Osteoblast (primary cell): Measurements from ENCODE around the gene BCL2. TPM values are rescaled to one million over a fixed set of nuclear protein-coding genes. Genes with fewer than 3 reads are reported as not detected.
A peak's percentile ranks its signal among the peaks of the same experiment; 100 is the strongest.
"Not testable (repeated sequence)": the region's sequence is repeated elsewhere in the genome, so short reads cannot be mapped to it uniquely, and the experiment has no call there.

Source experiments
- DNase-seq: peaks from one replicate; pipeline ENCODE4 v3.0.0; 2011; ENCODE audit warnings: low spot score, mixed read lengths; ENCODE audit not compliant: insufficient read length; ENCODE audit errors: missing footprints
- H2AFZ ChIP-seq: 2 replicates; pipeline ENCODE4 v1.6.0; 2011; ENCODE audit warnings: mild to moderate bottlenecking, low read length
- H3K27ac ChIP-seq: 2 replicates; pipeline ENCODE4 v1.5.1; 2011; ENCODE audit warnings: mild to moderate bottlenecking, low read depth, low read length, moderate library complexity
- H3K27me3 ChIP-seq: 2 replicates; pipeline ENCODE4 v1.6.0; 2012; ENCODE audit warnings: mild to moderate bottlenecking, control low read depth, inconsistent platforms, low read length, moderate library complexity; ENCODE audit not compliant: insufficient read depth
- H3K36me3 ChIP-seq: 2 replicates; pipeline ENCODE4 v1.5.1; 2011; ENCODE audit warnings: mild to moderate bottlenecking, low read length, control low read depth, moderate library complexity; ENCODE audit not compliant: insufficient read depth
- H3K4me1 ChIP-seq: 2 replicates; pipeline ENCODE4 v1.5.1; 2011; ENCODE audit warnings: mild to moderate bottlenecking, low read length, control low read depth, moderate library complexity; ENCODE audit not compliant: insufficient read depth
- H3K4me2 ChIP-seq: 2 replicates; pipeline ENCODE4 v1.6.0; 2011; ENCODE audit warnings: mild to moderate bottlenecking, low read length; ENCODE audit not compliant: insufficient read depth
- H3K4me3 ChIP-seq: fragments of 200-600 bp; sonication (generic); 3 replicates; pipeline ENCODE4 v1.5.1; 2012; ENCODE audit warnings: mild to moderate bottlenecking, low read length, inconsistent platforms; ENCODE audit not compliant: insufficient read depth
- H3K79me2 ChIP-seq: 2 replicates; pipeline ENCODE4 v1.6.0; 2012; ENCODE audit warnings: mild to moderate bottlenecking, low read length, control low read depth, inconsistent platforms; ENCODE audit not compliant: insufficient read depth
- H3K9me3 ChIP-seq: 2 replicates; pipeline ENCODE4 v1.5.1; 2011; ENCODE audit warnings: low read depth, low read length, control low read depth
- H4K20me1 ChIP-seq: 2 replicates; pipeline ENCODE4 v1.6.0; 2012; ENCODE audit warnings: mild to moderate bottlenecking, low read length, control low read depth; ENCODE audit not compliant: insufficient read depth
- total RNA-seq: library from RNA; depleted of rRNA; stranded (reverse); fragments of >200 nt; gene quantifications from 2 replicates; pipeline ENCODE4 v1.2.3, GENCODE V29; 2012
- TF ChIP-seq, protein P1 (sequence below): IDR thresholded peaks from 2 replicates; pipeline ENCODE4 v1.5.1; 2011; ENCODE audit warnings: mild to moderate bottlenecking, low read depth, low read length, moderate library complexity; ENCODE audit errors: extremely low read depth

BCL2 gene
- total RNA-seq, 1 donor: 11.9 TPM

DNA sequence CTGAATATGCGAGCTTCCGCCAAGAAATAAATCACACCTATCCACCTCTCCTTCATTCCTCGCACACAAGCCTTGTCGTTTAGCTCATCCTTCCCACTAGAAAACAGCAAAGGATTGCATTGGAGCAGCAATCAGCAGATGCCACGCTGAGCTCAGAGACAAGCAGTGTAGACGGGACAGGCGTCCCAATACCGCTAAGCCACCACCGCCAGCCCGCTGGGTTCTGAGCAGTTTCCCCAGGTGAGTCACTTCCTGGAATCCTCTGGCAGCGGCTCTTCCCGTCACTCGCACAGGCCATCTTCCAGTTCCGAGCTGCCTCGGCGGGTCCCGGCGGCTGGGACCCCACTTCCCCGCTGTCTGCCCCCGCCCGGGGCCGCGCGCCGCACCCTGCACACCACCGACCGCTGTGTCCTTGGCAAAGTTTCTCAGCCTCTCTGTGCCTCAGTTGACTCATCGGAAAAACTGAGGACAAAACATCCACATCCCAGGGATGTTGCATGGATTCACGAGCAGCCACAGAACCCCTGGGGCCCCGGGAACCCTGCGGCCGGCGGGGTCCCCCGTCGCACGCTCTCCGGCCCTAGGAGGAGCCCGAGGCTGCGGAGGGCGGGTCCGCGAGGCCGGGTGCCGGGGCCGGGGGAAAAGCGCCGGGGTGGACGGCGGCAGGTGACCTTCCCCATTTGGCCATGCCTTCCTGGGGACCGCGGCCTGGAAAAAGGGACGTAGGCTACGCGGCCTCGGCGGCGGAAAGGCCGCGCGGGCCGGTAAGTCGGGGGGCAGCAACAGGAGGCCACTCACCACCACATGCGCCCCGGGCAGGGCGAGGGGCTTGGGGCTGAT, 46.9 kb upstream of the BCL2 start:
- TF ChIP-seq, protein P1, sequence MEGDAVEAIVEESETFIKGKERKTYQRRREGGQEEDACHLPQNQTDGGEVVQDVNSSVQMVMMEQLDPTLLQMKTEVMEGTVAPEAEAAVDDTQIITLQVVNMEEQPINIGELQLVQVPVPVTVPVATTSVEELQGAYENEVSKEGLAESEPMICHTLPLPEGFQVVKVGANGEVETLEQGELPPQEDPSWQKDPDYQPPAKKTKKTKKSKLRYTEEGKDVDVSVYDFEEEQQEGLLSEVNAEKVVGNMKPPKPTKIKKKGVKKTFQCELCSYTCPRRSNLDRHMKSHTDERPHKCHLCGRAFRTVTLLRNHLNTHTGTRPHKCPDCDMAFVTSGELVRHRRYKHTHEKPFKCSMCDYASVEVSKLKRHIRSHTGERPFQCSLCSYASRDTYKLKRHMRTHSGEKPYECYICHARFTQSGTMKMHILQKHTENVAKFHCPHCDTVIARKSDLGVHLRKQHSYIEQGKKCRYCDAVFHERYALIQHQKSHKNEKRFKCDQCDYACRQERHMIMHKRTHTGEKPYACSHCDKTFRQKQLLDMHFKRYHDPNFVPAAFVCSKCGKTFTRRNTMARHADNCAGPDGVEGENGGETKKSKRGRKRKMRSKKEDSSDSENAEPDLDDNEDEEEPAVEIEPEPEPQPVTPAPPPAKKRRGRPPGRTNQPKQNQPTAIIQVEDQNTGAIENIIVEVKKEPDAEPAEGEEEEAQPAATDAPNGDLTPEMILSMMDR: no peak
- H2AFZ ChIP-seq: peak overlapping the region; percentile 86
- peaks cover 21% of the 10 kb centered on the region for H3K4me1 ChIP-seq
- no peaks in the 10 kb centered on the region for H3K9me3 ChIP-seq
- H3K36me3 ChIP-seq: peaks cover 13% of the 10 kb centered on the region
- no peaks in the 10 kb centered on the region for H3K27me3 ChIP-seq
- peaks cover 48% of the 10 kb centered on the region for H3K79me2 ChIP-seq
- peak; percentile 87 for DNase-seq
- peak overlapping the region; percentile 87 for H3K27ac ChIP-seq
- peak overlapping the region; percentile 91 for H3K4me2 ChIP-seq
- H4K20me1 ChIP-seq: peaks cover 12% of the 10 kb centered on the region
- peak overlapping the region; percentile 97 for H3K4me3 ChIP-seq

- TF ChIP-seq, protein P1: no peak
- H3K9me3 ChIP-seq: no peaks in the 10 kb centered on the region
- H3K79me2 ChIP-seq: peaks cover 51% of the 10 kb centered on the region
- peak overlapping the region; percentile 87 for H3K27ac ChIP-seq
- H3K4me3 ChIP-seq: peak overlapping the region; percentile 97
- DNase-seq: peak; percentile 62
- peak overlapping the region; percentile 86 for H2AFZ ChIP-seq
- no peaks in the 10 kb centered on the region for H3K27me3 ChIP-seq
- peak overlapping the region; percentile 91 for H3K4me2 ChIP-seq
- peaks cover 18% of the 10 kb centered on the region for H3K36me3 ChIP-seq
- peaks cover 12% of the 10 kb centered on the region for H4K20me1 ChIP-seq
- peaks cover 21% of the 10 kb centered on the region for H3K4me1 ChIP-seq
Measured at GRCh38 chr18:63365876-63366212, 46.3 kb upstream of the BCL2 start.

- H3K79me2 ChIP-seq: peaks cover 51% of the 10 kb centered on the region
- TF ChIP-seq, protein P1: no peak
- no peaks in the 10 kb centered on the region for H3K9me3 ChIP-seq
Measured at GRCh38 chr18:63363951-63364350, 44.4 kb upstream of the BCL2 start.

DNA sequence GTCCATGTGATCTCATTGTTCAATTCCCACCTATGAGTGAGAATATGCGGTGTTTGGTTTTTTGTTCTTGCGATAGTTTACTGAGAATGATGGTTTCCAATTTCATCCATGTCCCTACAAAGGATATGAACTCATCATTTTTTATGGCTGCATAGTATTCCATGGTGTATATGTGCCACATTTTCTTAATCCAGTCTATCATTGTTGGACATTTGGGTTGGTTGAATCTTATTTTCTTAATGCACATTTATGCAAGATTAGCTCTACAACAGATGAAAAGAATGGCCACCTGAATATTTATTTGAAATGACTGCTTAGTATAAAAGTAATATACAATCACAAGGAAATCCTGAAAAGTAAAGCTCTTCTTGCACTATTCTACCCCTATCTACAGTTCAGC, 43.9 kb upstream of the BCL2 start:
- H3K9me3 ChIP-seq, DNase-seq, H3K27me3 ChIP-seq, H3K27ac ChIP-seq, H2AFZ ChIP-seq, H3K4me2 ChIP-seq, H3K4me3 ChIP-seq: not testable (repeated sequence)
- H3K4me1 ChIP-seq: peaks cover 17% of the 10 kb centered on the region
- H4K20me1 ChIP-seq: peaks cover 12% of the 10 kb centered on the region
- peaks cover 30% of the 10 kb centered on the region for H3K36me3 ChIP-seq
- peaks cover 51% of the 10 kb centered on the region for H3K79me2 ChIP-seq

More at GRCh38 chr18:63363951-63364350, 44.4 kb upstream of the BCL2 start:
- Histone ChIP-seq H3K36me3 (peaks cover 27% of the 10 kb centered on the region), H3K27ac (no peak overlapping the region), H3K4me2 (no peak overlapping the region), H3K4me1 (peaks cover 21% of the 10 kb centered on the region), H3K27me3 (no peaks in the 10 kb centered on the region), H3K4me3 (no peak overlapping the region), H2AFZ (no peak overlapping the region), H4K20me1 (peaks cover 12% of the 10 kb centered on the region)
- no peak for DNase-seq
